ENCODE results near the gene PBX1. TPM values are rescaled to one million over a fixed set of nuclear protein-coding genes. Genes with fewer than 3 reads are reported as not detected.
A peak's percentile ranks its signal among the peaks of the same experiment; 100 is the strongest.

PBX1 gene
- total RNA-seq, 2 donors from 2014 or later = 33.3 to 37.4 TPM

DNA sequence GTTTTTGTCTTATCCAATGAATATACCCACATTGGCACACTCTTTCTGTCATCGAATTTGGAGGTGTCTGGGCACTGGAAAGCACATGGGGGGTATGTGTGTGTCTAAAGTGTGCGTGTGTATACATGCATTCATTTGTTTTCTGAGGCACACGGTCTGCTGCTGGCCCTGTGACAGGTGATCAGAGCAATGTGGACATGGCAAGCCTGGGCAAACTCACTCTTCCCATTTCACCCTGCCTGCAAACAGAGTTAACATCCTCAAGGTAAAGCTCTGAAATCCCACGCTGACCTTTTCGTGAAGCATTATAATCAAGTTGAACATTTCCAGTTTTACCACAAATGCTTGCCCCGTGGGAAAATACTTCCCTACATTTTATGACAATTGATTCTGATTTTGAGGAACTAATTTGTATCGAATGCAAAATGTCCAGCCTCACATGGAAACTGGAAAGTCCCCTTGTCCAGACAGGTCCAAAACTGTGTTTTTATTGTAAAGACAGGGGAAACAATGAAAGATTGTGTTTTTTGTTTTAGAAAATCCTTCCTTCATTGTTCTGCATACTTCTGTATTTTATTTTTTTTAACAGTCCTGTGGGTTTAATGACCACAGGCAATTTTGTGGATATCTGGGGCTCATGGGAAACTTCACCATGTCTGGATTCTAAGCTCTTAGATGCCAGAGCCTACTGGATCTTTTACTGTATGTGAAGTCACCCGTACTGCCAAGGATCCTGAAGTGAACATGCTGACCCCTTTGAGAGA lies 160.9 kb downstream of the PBX1 start:
- DNase-seq (ENCODE audit: low spot score) = no peak
- H3K9me3 ChIP-seq = no peaks in the 10 kb centered on the region
- H3K4me3 ChIP-seq = no peak overlapping the region
- TF ChIP-seq, protein P1, sequence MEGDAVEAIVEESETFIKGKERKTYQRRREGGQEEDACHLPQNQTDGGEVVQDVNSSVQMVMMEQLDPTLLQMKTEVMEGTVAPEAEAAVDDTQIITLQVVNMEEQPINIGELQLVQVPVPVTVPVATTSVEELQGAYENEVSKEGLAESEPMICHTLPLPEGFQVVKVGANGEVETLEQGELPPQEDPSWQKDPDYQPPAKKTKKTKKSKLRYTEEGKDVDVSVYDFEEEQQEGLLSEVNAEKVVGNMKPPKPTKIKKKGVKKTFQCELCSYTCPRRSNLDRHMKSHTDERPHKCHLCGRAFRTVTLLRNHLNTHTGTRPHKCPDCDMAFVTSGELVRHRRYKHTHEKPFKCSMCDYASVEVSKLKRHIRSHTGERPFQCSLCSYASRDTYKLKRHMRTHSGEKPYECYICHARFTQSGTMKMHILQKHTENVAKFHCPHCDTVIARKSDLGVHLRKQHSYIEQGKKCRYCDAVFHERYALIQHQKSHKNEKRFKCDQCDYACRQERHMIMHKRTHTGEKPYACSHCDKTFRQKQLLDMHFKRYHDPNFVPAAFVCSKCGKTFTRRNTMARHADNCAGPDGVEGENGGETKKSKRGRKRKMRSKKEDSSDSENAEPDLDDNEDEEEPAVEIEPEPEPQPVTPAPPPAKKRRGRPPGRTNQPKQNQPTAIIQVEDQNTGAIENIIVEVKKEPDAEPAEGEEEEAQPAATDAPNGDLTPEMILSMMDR (IDR thresholded peaks at IDR 0.05) = no peak
- H3K36me3 ChIP-seq = no peaks in the 10 kb centered on the region
- H3K27ac ChIP-seq = peak overlapping the region in 1 of 2 donors; percentile 51
- H3K27me3 ChIP-seq = no peaks in the 10 kb centered on the region
- peaks cover 0 to 67% of the 10 kb centered on the region in 2 donors for H3K4me1 ChIP-seq

DNA sequence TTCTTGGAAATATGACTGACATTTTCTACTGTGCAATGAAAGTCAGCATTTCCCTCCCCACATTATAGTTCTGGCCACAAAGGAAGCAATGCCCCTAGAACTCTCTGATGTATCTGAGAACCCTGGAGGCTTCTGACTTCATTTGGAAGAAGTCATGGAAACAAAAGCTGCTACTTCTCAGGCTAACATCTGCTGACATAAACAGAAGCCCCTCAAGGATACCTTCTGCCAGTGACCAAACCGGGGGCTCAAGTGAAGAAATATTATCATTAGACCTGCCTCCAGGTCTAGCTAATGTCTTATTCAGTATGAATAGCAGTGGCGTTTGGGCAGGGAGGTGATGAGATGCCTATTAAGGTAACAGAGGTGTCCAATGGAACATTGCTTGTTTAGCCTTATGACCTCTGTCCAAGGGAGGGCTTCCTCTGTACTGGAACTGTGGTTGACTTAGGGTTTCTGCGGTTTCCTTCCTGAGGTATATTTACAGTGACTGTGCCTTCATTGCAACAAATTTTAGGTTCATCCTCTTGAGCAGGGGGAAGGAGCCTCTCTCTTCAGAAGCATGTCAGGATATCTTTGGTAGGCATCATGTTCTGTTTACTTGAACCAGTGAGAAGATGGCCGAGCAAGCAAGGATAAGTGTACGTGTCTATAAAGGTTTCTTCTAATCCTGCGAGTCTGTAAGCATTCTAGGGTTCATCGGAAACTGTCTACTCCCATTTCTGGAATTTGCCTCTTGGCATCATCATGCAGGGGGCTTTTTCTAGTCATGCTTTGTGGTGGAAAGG lies 161.7 kb downstream of the PBX1 start:
- Histone ChIP-seq H3K36me3 (no peaks in the 10 kb centered on the region), H3K4me3 (no peak overlapping the region), H3K27ac (peak overlapping the region; percentile 28 to 37), H3K27me3 (no peaks in the 10 kb centered on the region), H3K9me3 (no peaks in the 10 kb centered on the region), H3K4me1 (peaks cover 0 to 75% of the 10 kb centered on the region in 2 donors)
- TF ChIP-seq, protein P1 (IDR thresholded peaks at IDR 0.05) = no peak
- DNase-seq (ENCODE audit: low spot score) = no peak

DNA sequence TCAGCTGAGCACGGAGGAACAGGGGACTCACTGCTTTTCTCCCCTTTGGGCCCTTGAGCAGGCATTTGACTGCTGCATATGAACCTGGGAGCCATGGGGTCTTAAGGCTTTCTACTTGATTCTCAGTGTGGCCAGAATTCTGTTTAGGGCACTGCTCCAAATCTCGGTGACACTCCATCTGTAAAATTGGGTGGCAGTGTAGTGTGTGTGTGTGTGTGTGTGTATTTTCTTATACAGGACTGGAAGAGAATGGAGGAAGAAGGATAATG lies 162.2 kb downstream of the PBX1 start:
- Histone ChIP-seq H3K4me3 (no peak overlapping the region), H3K4me1 (peaks cover 0 to 80% of the 10 kb centered on the region in 2 donors), H3K9me3 (no peaks in the 10 kb centered on the region), H3K27me3 (no peaks in the 10 kb centered on the region), H3K36me3 (no peaks in the 10 kb centered on the region), H3K27ac (peak overlapping the region; percentile 28 to 36)
- no peak for DNase-seq (ENCODE audit: low spot score)
- TF ChIP-seq, protein P1 (IDR thresholded peaks at IDR 0.05) = no peak

DNA sequence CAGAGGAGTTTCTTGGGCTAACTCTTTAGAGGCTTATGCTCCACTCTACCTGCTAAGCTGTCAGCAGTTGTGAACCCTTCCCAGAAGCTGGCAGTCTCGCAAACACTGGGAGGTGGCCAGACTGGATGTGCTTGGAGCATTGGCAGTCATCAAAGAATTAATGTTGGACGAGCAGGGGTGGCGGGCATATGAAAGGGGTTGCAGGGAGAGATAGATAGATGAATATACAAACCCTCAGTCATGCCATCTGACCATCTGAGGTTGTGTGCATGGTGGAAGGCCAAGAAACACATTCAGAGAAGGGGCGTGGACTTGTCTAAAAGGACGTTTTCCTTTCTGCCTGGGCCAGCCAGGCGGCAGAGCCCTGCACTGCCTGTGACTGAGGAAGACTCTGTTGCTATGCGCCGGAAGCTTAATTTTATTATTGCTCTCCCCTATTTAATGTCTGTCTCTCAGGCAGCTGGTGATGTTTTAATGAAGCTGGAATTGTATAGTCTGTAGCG lies 164.4 kb downstream of the PBX1 start:
- Histone ChIP-seq H3K27me3 (no peaks in the 10 kb centered on the region), H3K9me3 (no peaks in the 10 kb centered on the region), H3K27ac (peak overlapping the region in 1 of 2 donors; percentile 1), H3K4me3 (no peak overlapping the region), H3K4me1 (peaks cover 0 to 73% of the 10 kb centered on the region in 2 donors), H3K36me3 (no peaks in the 10 kb centered on the region)
- TF ChIP-seq, protein P1 (IDR thresholded peaks at IDR 0.05) = no peak
- DNase-seq (ENCODE audit: low spot score) = no peak

DNA sequence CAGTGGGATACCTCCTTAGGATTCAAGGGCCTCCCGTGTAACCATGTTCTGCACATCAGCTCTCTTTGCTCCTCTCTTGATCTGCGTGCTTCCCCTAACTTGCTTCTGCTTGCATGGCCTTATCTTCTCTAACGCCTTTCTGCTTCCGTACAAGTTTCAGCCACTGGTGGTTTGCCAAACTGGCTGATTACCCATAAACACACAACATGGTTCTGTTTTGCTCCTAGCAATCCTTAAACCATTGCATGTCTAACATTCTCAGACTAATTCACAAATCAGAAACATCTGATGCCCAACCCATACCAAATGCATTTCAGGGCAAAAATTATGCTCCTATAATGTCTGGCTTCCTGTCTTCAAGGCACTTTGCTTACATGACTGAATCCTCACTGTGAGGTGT lies 166.4 kb downstream of the PBX1 start:
- H3K27ac ChIP-seq = peak overlapping the region in 1 of 2 donors; percentile 19
- no peaks in the 10 kb centered on the region for H3K9me3 ChIP-seq
- no peaks in the 10 kb centered on the region for H3K27me3 ChIP-seq
- H3K4me1 ChIP-seq = peaks cover 0 to 59% of the 10 kb centered on the region in 2 donors
- no peak for DNase-seq (ENCODE audit: low spot score)
- no peak overlapping the region for H3K4me3 ChIP-seq
- H3K36me3 ChIP-seq = no peaks in the 10 kb centered on the region
- TF ChIP-seq, protein P1 (IDR thresholded peaks at IDR 0.05) = no peak
